HEK293T (cell line): ENCODE results near the gene SNTB2.

ENCODE experiments used
- ARNT ChIP-seq: fragments of 450-650 bp; IDR thresholded peaks from 2 replicates; pipeline ENCODE4 v1.6.1; 2017; ENCODE audit warnings: mild to moderate bottlenecking
- BHLHE40 ChIP-seq: fragments of 450-650 bp; IDR thresholded peaks from 2 replicates; pipeline ENCODE4 v1.6.1; 2016; ENCODE audit warnings: mild to moderate bottlenecking, moderate library complexity, borderline replicate concordance
- FOXA1 ChIP-seq: fragments of 450-650 bp; IDR thresholded peaks from 2 replicates; pipeline ENCODE4 v1.6.1; 2016; ENCODE audit warnings: mild to moderate bottlenecking
- FOXM1 ChIP-seq: fragments of 450-650 bp; IDR thresholded peaks from 2 replicates; pipeline ENCODE4 v1.6.1; 2017; ENCODE audit warnings: mild to moderate bottlenecking, borderline replicate concordance
- HDGF ChIP-seq: fragments of 450-650 bp; IDR thresholded peaks from 2 replicates; pipeline ENCODE4 v1.6.1; 2017; ENCODE audit warnings: antibody characterized with exemption, borderline replicate concordance
- L3MBTL2 ChIP-seq: fragments of 450-650 bp; conservative IDR thresholded peaks from 2 replicates; pipeline ENCODE4 v1.6.1; 2016; ENCODE audit warnings: mild to moderate bottlenecking
- SP1 ChIP-seq: fragments of 450-650 bp; IDR thresholded peaks from 2 replicates; pipeline ENCODE4 v1.6.1; 2017
- SUZ12 ChIP-seq: fragments of 450-650 bp; IDR thresholded peaks from 2 replicates; pipeline ENCODE4 v1.6.1; 2016; ENCODE audit warnings: mild to moderate bottlenecking
- TARDBP ChIP-seq: fragments of 450-650 bp; IDR thresholded peaks from 2 replicates; pipeline ENCODE4 v1.6.1; 2016
- ZNF384 ChIP-seq: fragments of 450-650 bp; IDR thresholded peaks from 2 replicates; pipeline ENCODE4 v1.6.1; 2016

DNA sequence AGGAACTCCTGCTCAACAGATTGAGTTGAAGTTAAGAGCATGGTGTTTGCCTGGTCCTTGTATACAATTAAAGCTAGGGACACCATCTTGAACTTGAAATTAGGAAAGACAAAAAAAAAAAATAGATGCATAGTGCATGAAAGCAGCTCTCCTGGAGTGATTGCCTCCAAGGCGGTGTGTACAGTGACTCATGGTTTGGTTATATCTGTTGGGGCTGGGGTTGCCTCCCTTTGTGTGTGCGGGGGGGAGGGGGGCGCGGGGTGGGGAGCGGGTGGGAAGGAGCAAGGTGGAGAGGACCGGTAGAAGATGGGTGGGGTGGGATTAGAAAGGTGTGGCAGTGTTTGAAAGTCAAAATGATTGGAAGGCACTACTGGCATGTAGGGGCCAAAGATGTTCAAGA is 161.3 kb downstream of the SNTB2 start:
- TF ChIP-seq ARNT (no peak), FOXM1 (no peak), FOXA1 (no peak), TARDBP (no peak), SP1 (no peak), ZNF384 (no peak), SUZ12 (no peak), L3MBTL2 (no peak), HDGF (no peak), BHLHE40 (no peak)
